IMR-90 (cell line): ENCODE measurements around the gene SLC25A28. TPM values are rescaled to one million over a fixed set of nuclear protein-coding genes. Genes with fewer than 3 reads are reported as not detected.

Experiments
- ATAC-seq: fragments of 200-7000 bp; cut with Tn5 transposase; 2 replicates; pipeline ENCODE4 v1.9.1; 2020; ENCODE audit warnings: low read depth, mild to moderate bottlenecking, moderate library complexity
- BruUV-seq: library from RNA; stranded (reverse); fragments of 400-500 nt; replicated peaks from 2 replicates; lab custom pipeline; 2021; lab: Mats Ljungman, UMichigan
- CTCF ChIA-PET: fragments of 300-600 bp; formaldehyde crosslinking; extraction: SDS; loops from one replicate; lab custom pipeline; 2021; ENCODE audit warnings: antibody characterized with exemption; lab: Yijun Ruan, JAX
- POLR2A ChIA-PET: fragments of 300-600 bp; sonication (Branson Sonifier 250); formaldehyde crosslinking; loops from one replicate; lab custom pipeline; 2022; ENCODE audit warnings: antibody characterized with exemption; ENCODE audit not compliant: unreplicated experiment; lab: Charles Lee
- DNase-seq: peaks from one replicate; pipeline ENCODE4 v3.0.0; 2013
- H2AFZ ChIP-seq: replicated peaks from 2 replicates; pipeline ENCODE3; 2013; ENCODE audit warnings: low read length, mild to moderate bottlenecking; ENCODE audit not compliant: poor library complexity
- H2AK5ac ChIP-seq: 2 replicates; pipeline ENCODE4 v1.6.1; 2013; ENCODE audit warnings: low read depth, low read length, inconsistent platforms
- H2AK9ac ChIP-seq: replicated peaks from 2 replicates; pipeline ENCODE3; 2013; ENCODE audit warnings: mild to moderate bottlenecking, low read depth, low read length, moderate library complexity; ENCODE audit not compliant: poor library complexity
- H2BK120ac ChIP-seq: 2 replicates; pipeline ENCODE4 v1.6.1; 2013; ENCODE audit warnings: low read depth, low read length, inconsistent platforms
- H2BK15ac ChIP-seq: 3 replicates; pipeline ENCODE4 v1.6.1; 2013; ENCODE audit warnings: low read depth, low read length, inconsistent platforms
- H2BK20ac ChIP-seq: 2 replicates; pipeline ENCODE4 v1.6.1; 2013; ENCODE audit warnings: low read depth, mild to moderate bottlenecking, inconsistent platforms, low read length, moderate library complexity
- H2BK5ac ChIP-seq: 2 replicates; pipeline ENCODE4 v1.6.1; 2013; ENCODE audit warnings: mild to moderate bottlenecking, low read depth, low read length, inconsistent platforms; ENCODE audit not compliant: poor library complexity, severe bottlenecking
- H3K14ac ChIP-seq: replicated peaks from 2 replicates; pipeline ENCODE4 v1.6.1; 2013; ENCODE audit warnings: low read depth, low read length, inconsistent platforms
- H3K18ac ChIP-seq: 2 replicates; pipeline ENCODE4 v1.6.1; 2013; ENCODE audit warnings: low read depth, low read length, control low read depth
- H3K23ac ChIP-seq: 2 replicates; pipeline ENCODE4 v1.6.1; 2013; ENCODE audit warnings: low read depth, low read length, inconsistent platforms
- H3K27ac ChIP-seq: 2 replicates; pipeline ENCODE4 v1.5.1; 2013; ENCODE audit warnings: mild to moderate bottlenecking, control low read depth, low read length; ENCODE audit not compliant: insufficient read depth
- H3K27me3 ChIP-seq: 2 replicates; pipeline ENCODE4 v1.6.1; 2013; ENCODE audit warnings: low read length; ENCODE audit not compliant: control insufficient read depth, insufficient read depth
- H3K36me3 ChIP-seq: 2 replicates; pipeline ENCODE4 v1.6.1; 2013; ENCODE audit warnings: low read length, mixed read lengths; ENCODE audit not compliant: control insufficient read depth, insufficient read depth
- H3K4ac ChIP-seq: 2 replicates; pipeline ENCODE4 v1.6.1; 2013; ENCODE audit warnings: low read depth, low read length, inconsistent platforms
- H3K4me1 ChIP-seq: 2 replicates; pipeline ENCODE4 v1.6.1; 2013; ENCODE audit warnings: low read length, mixed read lengths; ENCODE audit not compliant: control insufficient read depth, insufficient read depth
- H3K4me2 ChIP-seq: 2 replicates; pipeline ENCODE4 v1.6.1; 2013; ENCODE audit warnings: low read depth, mild to moderate bottlenecking, control low read depth, low read length, moderate library complexity
- H3K4me3 ChIP-seq: 2 replicates; pipeline ENCODE4 v1.5.1; 2013; ENCODE audit warnings: low read depth, mild to moderate bottlenecking, control low read depth, low read length, moderate library complexity; ENCODE audit not compliant: insufficient read depth
- H3K56ac ChIP-seq: 2 replicates; pipeline ENCODE4 v1.6.1; 2013; ENCODE audit warnings: low read length, inconsistent platforms; ENCODE audit not compliant: insufficient read depth; ENCODE audit errors: extremely low read depth
- H3K79me1 ChIP-seq, 2 experiments: 2 replicates each; pipeline ENCODE4 v1.6.1; 2013; ENCODE audit warnings: low read length in 2 of 2, inconsistent platforms in 1 of 2, low read depth in 1 of 2
- H3K9ac ChIP-seq: 2 replicates; pipeline ENCODE4 v1.6.1; 2013; ENCODE audit warnings: low read depth, low read length, control low read depth
- H3K9me1 ChIP-seq: 2 replicates; pipeline ENCODE4 v1.6.1; 2013; ENCODE audit warnings: low read length, inconsistent platforms; ENCODE audit not compliant: insufficient read depth
- H3K9me3 ChIP-seq: 2 replicates; pipeline ENCODE4 v1.6.1; 2013; ENCODE audit warnings: low read length; ENCODE audit not compliant: control insufficient read depth, insufficient read depth
- H4K20me1 ChIP-seq: 2 replicates; pipeline ENCODE4 v1.6.1; 2013; ENCODE audit warnings: low read length, inconsistent platforms; ENCODE audit not compliant: insufficient read depth
- H4K5ac ChIP-seq: 2 replicates; pipeline ENCODE4 v1.6.1; 2013; ENCODE audit warnings: mild to moderate bottlenecking, low read depth, low read length, control low read depth
- H4K8ac ChIP-seq, 2 experiments: 2 replicates each; pipeline ENCODE4 v1.6.1; 2013; ENCODE audit warnings: low read depth in 2 of 2, low read length in 2 of 2, control low read depth in 1 of 2, inconsistent platforms in 1 of 2
- H4K91ac ChIP-seq: 2 replicates; pipeline ENCODE4 v1.6.1; 2013; ENCODE audit warnings: low read depth, low read length, inconsistent platforms; ENCODE audit not compliant: insufficient read depth
- BHLHE40 ChIP-seq: fragments of 150-350 bp; IDR thresholded peaks from 2 replicates; pipeline ENCODE4 v1.6.1; 2016; ENCODE audit warnings: mild to moderate bottlenecking, low read depth, low read length
- CEBPB ChIP-seq: IDR thresholded peaks from 2 replicates; pipeline ENCODE4 v1.6.1; 2012; ENCODE audit warnings: low read depth, low read length, improper control_type of control experiment
- CHD1 ChIP-seq: IDR thresholded peaks from 2 replicates; pipeline ENCODE4 v1.6.1; 2012; ENCODE audit warnings: low read depth, low read length, improper control_type of control experiment
- CTCF ChIP-seq: conservative IDR thresholded peaks from 2 replicates; pipeline ENCODE4 v1.5.1; 2012; ENCODE audit warnings: mild to moderate bottlenecking, low read depth, low read length, improper control_type of control experiment
- ELK1 ChIP-seq: fragments of 150-350 bp; IDR thresholded peaks from 2 replicates; pipeline ENCODE4 v1.6.1; 2016; ENCODE audit warnings: low read depth, mild to moderate bottlenecking, low read length, moderate library complexity, borderline replicate concordance
- FOS ChIP-seq: fragments of 150-350 bp; IDR thresholded peaks from 2 replicates; pipeline ENCODE4 v1.6.1; 2016; ENCODE audit warnings: low read depth, low read length
- MAFK ChIP-seq: IDR thresholded peaks from 2 replicates; pipeline ENCODE4 v1.6.1; 2012; ENCODE audit warnings: low read depth, low read length, improper control_type of control experiment
- MAZ ChIP-seq: IDR thresholded peaks from 2 replicates; pipeline ENCODE4 v1.6.1; 2012; ENCODE audit warnings: low read depth, mild to moderate bottlenecking, low read length, improper control_type of control experiment, moderate library complexity, borderline replicate concordance
- MXI1 ChIP-seq: IDR thresholded peaks from 2 replicates; pipeline ENCODE4 v1.6.1; 2012; ENCODE audit warnings: low read depth, mild to moderate bottlenecking, low read length, moderate library complexity, borderline replicate concordance
- NFE2L2 ChIP-seq: fragments of 150-350 bp; IDR thresholded peaks from 2 replicates; pipeline ENCODE4 v1.6.1; 2016; ENCODE audit warnings: low read depth, mild to moderate bottlenecking, low read length
- POLR2A ChIP-seq: IDR thresholded peaks from 2 replicates; pipeline ENCODE4 v1.6.1; 2012; ENCODE audit warnings: mild to moderate bottlenecking, low read depth, low read length
- RAD21 ChIP-seq: IDR thresholded peaks from 2 replicates; pipeline ENCODE4 v1.6.1; 2012; ENCODE audit warnings: low read length, improper control_type of control experiment
- RCOR1 ChIP-seq: IDR thresholded peaks from 2 replicates; pipeline ENCODE4 v1.6.1; 2012; ENCODE audit warnings: mild to moderate bottlenecking, low read length, improper control_type of control experiment; ENCODE audit not compliant: insufficient replicate concordance
- RFX5 ChIP-seq: IDR thresholded peaks from 2 replicates; pipeline ENCODE4 v1.8.0; 2012; ENCODE audit warnings: low read depth, mild to moderate bottlenecking, low read length, moderate library complexity
- SMC3 ChIP-seq: fragments of 150-350 bp; IDR thresholded peaks from 2 replicates; pipeline ENCODE4 v1.6.1; 2016; ENCODE audit warnings: low read depth, mild to moderate bottlenecking, antibody characterized with exemption, low read length, moderate library complexity
- USF2 ChIP-seq: fragments of 150-350 bp; IDR thresholded peaks from 2 replicates; pipeline ENCODE4 v1.6.1; 2017; ENCODE audit warnings: mild to moderate bottlenecking, antibody characterized with exemption, low read length, low read depth
- WGBS, 2 experiments: methylation state at CpG; one replicate each; pipeline versions ENCODE4 v1.1.5 to v1.1.7; 2013; ENCODE audit warnings: missing lambda C conversion rate in 2 of 2; ENCODE audit not compliant: insufficient read length in 1 of 2; ENCODE audit errors: extremely low coverage in 2 of 2; 5-methylcytosine and 5-hydroxymethylcytosine counted together
- dilution Hi-C: fragments of 300-500 bp; cut with HindIII; formaldehyde crosslinking; loops from one replicate; pipeline ENCODE4 v1.14.3; 2018; ENCODE audit warnings: low sequenced_read_pairs; ENCODE audit not compliant: unreplicated experiment
- in situ Hi-C: fragments of 300-500 bp; cut with MboI; formaldehyde crosslinking; loops from 3 replicates; pipeline ENCODE4 v1.14.3; 2019; ENCODE audit warnings: low sequenced_read_pairs, inconsistent platforms, mixed read lengths
- intact Hi-C: fragments of 100-400 bp; cut with micrococcal nuclease; formaldehyde crosslinking; loops from 2 replicates; pipeline ENCODE4 v1.10.0; 2022
- polyA plus RNA-seq, 3 experiments: library from polyadenylated mRNA; depleted of rRNA; stranded (reverse); fragments of >200 nt; gene quantifications; 2 replicates each; pipeline ENCODE4 v1.2.3, GENCODE V29; 2012; ENCODE audit warnings: low replicate concordance in 1 of 3
- total RNA-seq: library from RNA; depleted of rRNA; stranded (reverse); fragments of >200 nt; gene quantifications from 2 replicates; pipeline ENCODE4 v1.2.3, GENCODE V29; 2012

Gene SLC25A28
- total and polyA plus RNA-seq, 2 of the 4 experiments (the other 2 are of a cell fraction): 13.1 to 29.8 TPM

- no peak overlapping the region for H2AK9ac ChIP-seq
- H3K18ac ChIP-seq: no peak overlapping the region
- H2BK15ac ChIP-seq: no peak overlapping the region
- in situ Hi-C loops (no loop called here), intact Hi-C loops (no loop called here), dilution Hi-C loops (no loop called here)
- no peaks in the 10 kb centered on the region for H3K9me1 ChIP-seq
- no peak overlapping the region for H3K4me3 ChIP-seq
- no TSS peak for BruUV-seq
- H3K36me3 ChIP-seq: no peaks in the 10 kb centered on the region
- H4K91ac ChIP-seq: no peak overlapping the region
- TF ChIP-seq POLR2A (no peak), RCOR1 (no peak), SMC3 (no peak), MXI1 (no peak), MAZ (no peak), CTCF (no peak), CHD1 (no peak), BHLHE40 (no peak), NFE2L2 (no peak), RAD21 (no peak), CEBPB (no peak), FOS (no peak), USF2 (no peak), RFX5 (no peak), MAFK (no peak), ELK1 (no peak)
- H3K56ac ChIP-seq: no peak overlapping the region
- POLR2A ChIA-PET: no interaction called here
- H2BK5ac ChIP-seq: no peak overlapping the region
- no peak overlapping the region for H2BK120ac ChIP-seq
- no peak overlapping the region for H3K27ac ChIP-seq
- no peaks in the 10 kb centered on the region for H3K79me1 ChIP-seq
- no peaks in the 10 kb centered on the region for H3K9me3 ChIP-seq
- no peak overlapping the region for H3K23ac ChIP-seq
- no peak overlapping the region for H2AFZ ChIP-seq
- no peak overlapping the region for H3K9ac ChIP-seq
- ATAC-seq (no peak), DNase-seq (no peak)
- no peaks in the 10 kb centered on the region for H4K20me1 ChIP-seq
- H3K27me3 ChIP-seq: peaks cover 7% of the 10 kb centered on the region
- no peaks in the 10 kb centered on the region for H3K4me1 ChIP-seq
- CTCF ChIA-PET: no interaction called here
- H4K8ac ChIP-seq: no peak overlapping the region
- no peak overlapping the region for H4K5ac ChIP-seq
- H3K4me2 ChIP-seq: no peak overlapping the region
- no peak overlapping the region for H2AK5ac ChIP-seq
- H2BK20ac ChIP-seq: no peak overlapping the region
- H3K4ac ChIP-seq: no peak overlapping the region
- H3K14ac ChIP-seq: no peak overlapping the region
- WGBS, 2 experiments: no CpG with 5 or more reads among the region's 1 CpG
These were observed 48.4 kb downstream of the SLC25A28 start for GRCh38 chr10:99571816-99572215.
